ENCODE data around the gene ZFY.

The ZFY gene

GRCh38 chrY:2936436-2936750, 1.2 kb downstream of the ZFY start:
- Histone ChIP-seq H3K79me2 (ENCODE audit: control insufficient read depth, insufficient read depth, low read length, unreplicated experiment) (peaks cover 58% of the 10 kb centered on the region), H2AFZ (ENCODE audit: low read length, unreplicated experiment) (no peak overlapping the region), H3K4me3 (ENCODE audit: low read depth, low read length) (peak overlapping the region; percentile 94)

GRCh38 chrY:2937149-2937548, 2.0 kb downstream of the ZFY start:
- H3K27ac ChIP-seq (ENCODE audit: low read depth, low read length) = no peak overlapping the region
- H3K4me3 ChIP-seq (ENCODE audit: low read depth, low read length) = peak overlapping the region; percentile 94
- H3K36me3 ChIP-seq (ENCODE audit: insufficient read depth, low read length) = no peaks in the 10 kb centered on the region
- H3K27me3 ChIP-seq (ENCODE audit: insufficient read depth, low read length) = no peaks in the 10 kb centered on the region
- peaks cover 65% of the 10 kb centered on the region for H3K79me2 ChIP-seq (ENCODE audit: control insufficient read depth, insufficient read depth, low read length, unreplicated experiment)
- H3K4me1 ChIP-seq (ENCODE audit: control insufficient read depth, insufficient read depth, low read length, unreplicated experiment) = peaks cover 6% of the 10 kb centered on the region
- no peak overlapping the region for H2AFZ ChIP-seq (ENCODE audit: low read length, unreplicated experiment)

More at GRCh38 chrY:2936436-2936750, 1.2 kb downstream of the ZFY start:
- Histone ChIP-seq H3K27me3 (ENCODE audit: insufficient read depth, low read length) (no peaks in the 10 kb centered on the region), H3K36me3 (ENCODE audit: insufficient read depth, low read length) (no peaks in the 10 kb centered on the region), H3K4me1 (ENCODE audit: control insufficient read depth, insufficient read depth, low read length, unreplicated experiment) (peaks cover 6% of the 10 kb centered on the region), H3K27ac (ENCODE audit: low read depth, low read length) (peak overlapping the region; percentile 100)

DNA sequence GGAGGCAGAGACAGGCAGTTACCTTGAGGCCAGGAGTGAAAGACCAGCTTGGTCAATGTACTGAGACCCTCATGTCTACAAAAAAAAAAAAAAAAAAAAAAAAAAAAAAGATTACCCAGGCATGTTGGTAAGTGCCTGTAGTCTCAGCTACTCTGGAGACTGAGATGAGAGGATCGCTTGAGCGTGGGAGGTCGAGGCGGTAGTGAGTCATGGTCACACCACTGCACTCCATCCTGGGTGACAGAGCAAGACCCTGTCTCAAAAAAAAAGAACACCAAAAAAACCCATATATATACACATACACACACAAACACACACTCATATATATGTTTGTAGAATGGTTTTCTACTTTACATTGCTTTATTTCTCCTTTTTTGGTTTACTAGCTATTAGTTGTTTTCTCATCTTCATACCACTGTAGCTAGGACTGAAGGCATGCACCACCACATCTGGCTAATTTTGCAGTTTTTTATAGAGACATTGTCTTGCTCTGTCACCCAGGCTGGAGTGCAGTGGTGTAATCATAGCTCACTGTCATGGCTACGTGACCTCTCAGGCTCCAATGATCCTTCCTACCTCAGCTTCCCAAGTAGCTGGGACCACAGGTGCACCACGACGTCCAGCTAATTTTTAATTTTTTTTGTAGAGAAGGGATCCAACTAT, 14.5 kb downstream of the ZFY start:
- Histone ChIP-seq H3K79me2 (ENCODE audit: control insufficient read depth, insufficient read depth, low read length, unreplicated experiment) (peaks cover 85% of the 10 kb centered on the region), H3K4me1 (ENCODE audit: control insufficient read depth, insufficient read depth, low read length, unreplicated experiment) (no peaks in the 10 kb centered on the region), H3K36me3 (ENCODE audit: insufficient read depth, low read length) (no peaks in the 10 kb centered on the region), H3K27me3 (ENCODE audit: insufficient read depth, low read length) (no peaks in the 10 kb centered on the region), H3K4me3 (ENCODE audit: low read depth, low read length) (no peak overlapping the region), H3K27ac (ENCODE audit: low read depth, low read length) (no peak overlapping the region), H2AFZ (ENCODE audit: low read length, unreplicated experiment) (no peak overlapping the region)

DNA sequence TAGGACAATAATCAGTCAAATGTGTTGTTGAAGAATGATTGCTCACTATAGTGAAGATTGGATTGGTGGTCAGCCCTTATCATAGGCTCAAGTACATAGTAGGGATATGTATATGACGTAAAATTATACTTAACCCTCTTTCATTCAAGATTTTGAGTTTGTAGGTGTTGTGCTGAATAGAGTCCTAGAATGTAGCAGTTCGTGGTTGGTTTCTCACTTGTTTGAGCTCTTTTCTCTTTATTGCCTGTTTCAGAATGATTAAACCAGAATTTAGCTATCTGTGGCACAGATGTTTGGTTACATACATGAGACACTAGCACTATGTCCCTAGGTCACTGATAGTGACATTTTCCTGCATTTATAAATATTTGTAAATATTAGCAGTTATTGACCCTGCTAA, 15.5 kb downstream of the ZFY start:
- H3K79me2 ChIP-seq (ENCODE audit: control insufficient read depth, insufficient read depth, low read length, unreplicated experiment) = peaks cover 80% of the 10 kb centered on the region
- no peak overlapping the region for H2AFZ ChIP-seq (ENCODE audit: low read length, unreplicated experiment)
- H3K36me3 ChIP-seq (ENCODE audit: insufficient read depth, low read length) = no peaks in the 10 kb centered on the region
- no peaks in the 10 kb centered on the region for H3K27me3 ChIP-seq (ENCODE audit: insufficient read depth, low read length)
- no peak overlapping the region for H3K4me3 ChIP-seq (ENCODE audit: low read depth, low read length)
- no peak overlapping the region for H3K27ac ChIP-seq (ENCODE audit: low read depth, low read length)
- H3K4me1 ChIP-seq (ENCODE audit: control insufficient read depth, insufficient read depth, low read length, unreplicated experiment) = no peaks in the 10 kb centered on the region

- H3K36me3 ChIP-seq (ENCODE audit: insufficient read depth, low read length) = 0 out of 2 replicates have a peak, but pooled peaks cover 3% of the 10 kb centered on the region
- no peak overlapping the region for H3K27ac ChIP-seq (ENCODE audit: low read depth, low read length)
- no peaks in the 10 kb centered on the region for H3K27me3 ChIP-seq (ENCODE audit: insufficient read depth, low read length)
- peaks cover 73% of the 10 kb centered on the region for H3K79me2 ChIP-seq (ENCODE audit: control insufficient read depth, insufficient read depth, low read length, unreplicated experiment)
- H3K4me1 ChIP-seq (ENCODE audit: control insufficient read depth, insufficient read depth, low read length, unreplicated experiment) = no peaks in the 10 kb centered on the region
- H2AFZ ChIP-seq (ENCODE audit: low read length, unreplicated experiment) = no peak overlapping the region
- H3K4me3 ChIP-seq (ENCODE audit: low read depth, low read length) = no peak overlapping the region
These were observed 17.7 kb downstream of the ZFY start for GRCh38 chrY:2952912-2953311.

- Histone ChIP-seq H3K4me1 (ENCODE audit: control insufficient read depth, insufficient read depth, low read length, unreplicated experiment) (no peaks in the 10 kb centered on the region), H3K27me3 (ENCODE audit: insufficient read depth, low read length) (no peaks in the 10 kb centered on the region), H3K36me3 (ENCODE audit: insufficient read depth, low read length) (0 out of 2 replicates have a peak, but pooled peaks cover 3% of the 10 kb centered on the region), H3K4me3 (ENCODE audit: low read depth, low read length) (no peak overlapping the region), H3K27ac (ENCODE audit: low read depth, low read length) (no peak overlapping the region), H3K79me2 (ENCODE audit: control insufficient read depth, insufficient read depth, low read length, unreplicated experiment) (peaks cover 68% of the 10 kb centered on the region), H2AFZ (ENCODE audit: low read length, unreplicated experiment) (no peak overlapping the region)
These were observed 19.6 kb downstream of the ZFY start for GRCh38 chrY:2954735-2955134.

DNA sequence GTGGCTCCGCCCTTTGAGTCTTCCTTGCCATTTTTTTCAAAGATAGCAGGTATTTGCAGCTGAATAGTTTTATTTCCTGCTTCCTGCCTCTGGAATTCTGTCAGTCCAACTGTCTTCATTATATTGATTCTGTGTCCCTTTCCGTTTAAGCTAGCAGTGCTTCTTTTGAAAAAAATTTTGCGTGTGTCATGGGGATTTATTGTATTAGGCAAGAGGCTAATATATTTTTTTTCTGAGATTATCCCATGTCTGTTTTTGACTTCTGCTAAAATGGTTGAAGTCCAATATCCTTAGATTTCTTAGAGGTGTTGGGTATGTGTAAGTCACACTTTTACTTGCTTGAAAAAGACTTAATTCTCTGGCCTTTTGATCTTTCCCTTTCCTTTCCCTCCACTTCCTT, 20.4 kb downstream of the ZFY start:
- Histone ChIP-seq H3K36me3 (ENCODE audit: insufficient read depth, low read length) (0 out of 2 replicates have a peak, but pooled peaks cover 3% of the 10 kb centered on the region), H3K4me3 (ENCODE audit: low read depth, low read length) (no peak overlapping the region), H2AFZ (ENCODE audit: low read length, unreplicated experiment) (no peak overlapping the region), H3K27ac (ENCODE audit: low read depth, low read length) (no peak overlapping the region), H3K79me2 (ENCODE audit: control insufficient read depth, insufficient read depth, low read length, unreplicated experiment) (peaks cover 64% of the 10 kb centered on the region), H3K4me1 (ENCODE audit: control insufficient read depth, insufficient read depth, low read length, unreplicated experiment) (no peaks in the 10 kb centered on the region), H3K27me3 (ENCODE audit: insufficient read depth, low read length) (no peaks in the 10 kb centered on the region)

GRCh38 chrY:2962061-2962460, 26.9 kb downstream of the ZFY start:
- H3K79me2 ChIP-seq (ENCODE audit: control insufficient read depth, insufficient read depth, low read length, unreplicated experiment) = peaks cover 38% of the 10 kb centered on the region
- H3K4me3 ChIP-seq (ENCODE audit: low read depth, low read length) = no peak overlapping the region
- H3K27me3 ChIP-seq (ENCODE audit: insufficient read depth, low read length) = no peaks in the 10 kb centered on the region
- no peak overlapping the region for H3K27ac ChIP-seq (ENCODE audit: low read depth, low read length)
- H3K36me3 ChIP-seq (ENCODE audit: insufficient read depth, low read length) = 0 out of 2 replicates have a peak, but pooled peaks cover 6% of the 10 kb centered on the region
- H2AFZ ChIP-seq (ENCODE audit: low read length, unreplicated experiment) = no peak overlapping the region
- H3K4me1 ChIP-seq (ENCODE audit: control insufficient read depth, insufficient read depth, low read length, unreplicated experiment) = peaks cover 6% of the 10 kb centered on the region

- H3K4me3 ChIP-seq (ENCODE audit: low read depth, low read length) = no peak overlapping the region
- peaks cover 24% of the 10 kb centered on the region for H3K79me2 ChIP-seq (ENCODE audit: control insufficient read depth, insufficient read depth, low read length, unreplicated experiment)
- H2AFZ ChIP-seq (ENCODE audit: low read length, unreplicated experiment) = no peak overlapping the region
These were observed 29.6 kb downstream of the ZFY start for GRCh38 chrY:2964814-2965213.

DNA sequence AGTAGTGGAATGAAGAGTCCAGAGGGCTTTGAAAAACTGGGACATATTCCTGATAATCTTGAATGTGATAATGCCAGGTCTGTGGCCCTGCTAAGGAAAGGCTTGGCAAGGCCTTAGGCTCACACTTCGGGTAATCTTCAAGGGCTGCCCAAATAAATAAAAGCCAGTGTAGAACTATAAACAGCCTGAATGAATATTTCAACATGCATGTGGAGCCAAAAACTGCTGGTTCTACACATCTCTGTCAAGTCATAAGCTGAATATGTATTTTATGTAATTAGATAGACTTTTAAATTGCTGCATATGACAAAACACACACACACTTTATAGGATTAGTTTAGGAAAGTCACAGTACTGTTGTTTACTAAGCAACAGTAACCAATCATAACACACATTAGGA, 30.4 kb downstream of the ZFY start:
- no peak overlapping the region for H3K4me3 ChIP-seq (ENCODE audit: low read depth, low read length)
- no peak overlapping the region for H3K27ac ChIP-seq (ENCODE audit: low read depth, low read length)
- peaks cover 27% of the 10 kb centered on the region for H3K79me2 ChIP-seq (ENCODE audit: control insufficient read depth, insufficient read depth, low read length, unreplicated experiment)
- H3K4me1 ChIP-seq (ENCODE audit: control insufficient read depth, insufficient read depth, low read length, unreplicated experiment) = peaks cover 6% of the 10 kb centered on the region
- no peaks in the 10 kb centered on the region for H3K27me3 ChIP-seq (ENCODE audit: insufficient read depth, low read length)
- no peak overlapping the region for H2AFZ ChIP-seq (ENCODE audit: low read length, unreplicated experiment)
- 0 out of 2 replicates have a peak, but pooled peaks cover 6% of the 10 kb centered on the region for H3K36me3 ChIP-seq (ENCODE audit: insufficient read depth, low read length)

More at GRCh38 chrY:2964814-2965213, 29.6 kb downstream of the ZFY start:
- H3K27me3 ChIP-seq (ENCODE audit: insufficient read depth, low read length) = no peaks in the 10 kb centered on the region
- H3K27ac ChIP-seq (ENCODE audit: low read depth, low read length) = no peak overlapping the region
- 0 out of 2 replicates have a peak, but pooled peaks cover 6% of the 10 kb centered on the region for H3K36me3 ChIP-seq (ENCODE audit: insufficient read depth, low read length)
- peaks cover 6% of the 10 kb centered on the region for H3K4me1 ChIP-seq (ENCODE audit: control insufficient read depth, insufficient read depth, low read length, unreplicated experiment)

DNA sequence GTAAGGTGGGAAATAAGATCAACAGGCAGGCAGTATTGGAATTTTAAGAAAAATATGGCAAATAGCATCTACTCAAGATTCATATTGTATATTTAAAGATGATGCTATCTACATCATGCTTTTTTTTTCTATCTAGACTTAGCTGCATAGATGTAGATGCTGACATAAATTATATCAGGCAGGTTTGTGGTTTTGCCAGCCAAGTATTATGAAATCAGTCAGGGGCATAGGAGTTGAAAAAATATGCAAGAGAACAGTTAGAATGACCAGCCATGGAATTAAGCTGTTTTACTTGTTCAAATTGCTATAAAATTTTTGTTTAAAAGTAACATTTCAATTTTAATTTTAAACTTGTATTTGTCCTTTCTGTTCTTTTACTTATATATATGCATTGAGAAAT, 34.4 kb downstream of the ZFY start:
- Histone ChIP-seq H3K79me2 (ENCODE audit: control insufficient read depth, insufficient read depth, low read length, unreplicated experiment) (peaks cover 21% of the 10 kb centered on the region), H2AFZ (ENCODE audit: low read length, unreplicated experiment) (no peak overlapping the region), H3K36me3 (ENCODE audit: insufficient read depth, low read length) (no peaks in the 10 kb centered on the region), H3K27me3 (ENCODE audit: insufficient read depth, low read length) (no peaks in the 10 kb centered on the region), H3K4me1 (ENCODE audit: control insufficient read depth, insufficient read depth, low read length, unreplicated experiment) (no peaks in the 10 kb centered on the region), H3K4me3 (ENCODE audit: low read depth, low read length) (no peak overlapping the region), H3K27ac (ENCODE audit: low read depth, low read length) (no peak overlapping the region)

All from ACC112 (cell line).